GM20431 (cell line): ENCODE measurements around the gene FAM13B.
"Not testable (repeated sequence)": the region's sequence is repeated elsewhere in the genome, so short reads cannot be mapped to it uniquely, and the experiment has no call there.

ENCODE experiments used
- in situ Hi-C: fragments of 300-500 bp; cut with MseI, MboI; formaldehyde crosslinking; loops from one replicate; pipeline ENCODE4 v1.15.0; 2020; ENCODE audit warnings: low sequenced_read_pairs; ENCODE audit not compliant: unreplicated experiment

FAM13B gene

DNA sequence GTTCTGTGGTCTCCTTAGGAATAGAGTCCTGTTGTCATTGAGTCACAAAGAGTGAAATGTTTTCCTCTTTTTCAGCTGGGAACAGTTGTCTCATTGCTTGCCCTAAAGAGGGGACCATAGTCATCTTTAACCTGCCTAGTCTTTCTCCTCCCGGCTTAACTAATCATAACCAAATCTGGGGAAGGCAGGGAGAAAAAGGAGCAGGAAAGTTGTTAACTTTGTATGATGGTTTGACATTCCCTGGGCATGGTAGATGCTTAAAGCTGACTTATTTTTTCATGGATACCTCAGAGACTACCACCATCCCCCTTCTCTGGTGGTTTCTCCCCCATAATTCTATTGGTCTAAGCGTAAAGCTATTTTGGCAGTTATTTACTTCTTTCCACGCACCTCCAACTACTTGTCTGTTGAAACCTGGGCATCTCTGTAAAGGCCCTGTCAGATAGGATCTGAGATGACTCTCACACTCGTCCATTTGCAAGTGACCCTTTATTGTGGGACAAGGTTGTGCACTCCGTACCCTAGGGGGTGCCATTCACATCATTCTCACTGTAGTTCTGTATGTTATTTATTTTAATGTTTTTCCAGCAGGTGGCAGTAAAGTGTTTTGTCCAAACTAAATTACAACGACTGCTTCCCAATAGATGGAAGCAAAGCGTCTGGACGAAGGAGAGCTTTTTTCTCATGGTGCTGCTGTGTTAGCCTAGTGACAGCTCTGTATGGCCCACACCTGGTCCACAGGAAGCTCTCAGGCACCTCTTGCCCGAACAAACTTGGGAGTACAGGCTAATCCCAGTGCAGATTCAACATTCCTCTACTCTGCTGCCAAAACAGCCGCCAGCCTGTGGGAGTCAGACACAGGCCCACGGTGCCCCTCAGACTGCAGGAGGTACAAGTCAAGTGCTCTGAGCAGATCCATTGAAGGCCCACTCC, 3.0 kb upstream of the FAM13B start:
- in situ Hi-C loops: no loop called here

DNA sequence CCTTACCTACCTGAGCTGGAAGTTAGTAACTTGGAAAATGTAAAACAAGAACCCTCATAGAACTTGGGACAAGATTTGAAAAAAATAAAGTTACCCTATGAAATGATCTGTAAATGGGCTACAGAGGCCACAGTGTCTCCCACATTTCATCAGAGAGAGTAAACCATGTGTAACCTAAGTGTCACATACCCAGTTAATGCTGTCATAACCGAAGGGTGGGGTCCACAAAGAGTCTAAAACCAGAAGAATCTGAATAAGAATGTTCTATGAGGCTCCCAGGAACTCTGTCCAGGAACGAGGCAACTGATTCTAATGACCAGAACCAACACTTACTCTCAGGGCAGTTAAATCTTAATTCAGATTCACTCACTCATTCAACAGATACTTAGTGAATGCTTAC, 1.0 kb upstream of the FAM13B start:
- in situ Hi-C loops: no loop called here

DNA sequence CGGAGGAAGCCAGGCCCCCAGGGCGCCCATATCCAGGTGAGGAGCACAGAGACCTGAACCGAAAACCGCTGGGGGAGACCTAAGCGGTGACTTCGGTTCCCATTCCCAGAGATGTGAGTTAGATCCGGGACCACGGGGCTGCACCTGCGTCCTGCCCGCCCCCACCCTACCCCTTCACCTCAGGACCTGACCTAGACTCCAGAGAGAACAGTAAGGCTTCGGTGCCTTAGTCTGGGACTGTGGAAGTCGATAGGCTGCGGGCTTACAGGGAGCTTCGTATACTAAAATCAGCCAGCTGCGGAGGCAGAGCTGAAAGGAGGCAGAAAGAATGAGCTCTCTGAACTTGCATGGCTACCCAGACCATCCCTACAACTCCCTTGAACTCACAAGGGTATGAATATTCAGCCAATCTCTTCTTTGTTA, 518 bp upstream of the FAM13B start:
- in situ Hi-C loops: no loop called here

DNA sequence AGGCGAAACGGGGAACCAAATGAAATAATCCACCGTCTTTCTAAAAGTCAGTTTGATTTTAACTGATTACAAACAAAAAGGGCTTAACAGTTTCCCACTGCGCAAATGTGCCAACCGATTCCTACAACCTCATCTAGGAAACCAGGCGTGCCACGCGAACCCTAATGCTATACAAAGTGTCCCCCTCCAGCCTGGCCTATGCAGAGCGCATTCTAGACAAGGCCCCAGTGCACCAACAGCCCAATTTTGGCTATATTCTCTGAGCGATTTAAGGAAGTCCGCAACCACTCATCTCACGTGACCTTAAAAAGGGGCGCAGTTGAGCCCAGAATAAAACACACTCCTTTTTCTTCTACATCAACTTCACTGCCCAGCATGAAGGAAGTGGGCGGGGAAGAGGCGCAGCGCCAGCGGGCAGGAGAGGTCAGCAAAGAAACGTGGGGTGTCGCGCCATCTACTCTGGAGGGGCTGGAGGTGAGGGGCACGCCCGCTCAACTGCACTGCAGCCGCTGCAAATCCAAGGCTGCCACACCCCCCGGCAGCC, 779 bp downstream of the FAM13B start:
- in situ Hi-C loops: no loop called here

DNA sequence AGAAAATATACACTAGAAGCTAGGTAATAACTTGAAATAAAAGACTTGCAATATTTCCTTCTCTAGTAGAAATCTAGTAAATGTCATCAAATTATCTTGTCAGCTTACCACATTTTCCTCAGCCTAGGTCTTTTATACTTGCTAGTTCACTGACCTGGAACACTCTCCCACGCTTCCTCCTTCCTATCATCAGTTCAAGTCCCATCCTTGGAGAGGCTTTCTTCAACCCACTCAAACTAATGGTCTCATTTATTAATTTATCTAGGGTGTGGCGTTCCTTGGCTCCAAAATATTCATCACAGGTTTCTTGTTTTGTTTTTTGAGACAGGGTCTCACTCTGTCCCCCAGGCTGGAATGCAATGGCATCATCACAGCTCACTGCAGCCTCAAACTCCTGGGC, 2.9 kb downstream of the FAM13B start:
- in situ Hi-C loops: no loop called here

DNA sequence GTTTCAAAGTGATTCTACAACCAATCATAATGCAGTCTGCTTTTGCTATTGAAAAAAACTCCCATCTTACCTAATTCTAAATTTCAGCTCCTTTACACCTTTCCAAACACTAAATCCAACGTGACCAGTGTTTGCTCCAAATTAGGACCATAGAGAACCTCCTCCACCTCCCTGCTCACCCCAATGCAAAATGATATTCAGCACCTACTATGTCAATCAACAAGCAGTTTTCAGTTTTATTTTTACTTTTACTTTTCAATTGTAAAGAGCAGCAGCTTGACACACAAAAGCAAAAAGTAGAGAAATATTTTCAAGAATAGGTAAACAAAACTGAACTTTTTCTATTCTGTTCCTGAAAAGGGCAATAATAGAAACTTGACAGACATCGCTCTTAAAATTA, 3.4 kb downstream of the FAM13B start:
- in situ Hi-C loops: no loop called here

DNA sequence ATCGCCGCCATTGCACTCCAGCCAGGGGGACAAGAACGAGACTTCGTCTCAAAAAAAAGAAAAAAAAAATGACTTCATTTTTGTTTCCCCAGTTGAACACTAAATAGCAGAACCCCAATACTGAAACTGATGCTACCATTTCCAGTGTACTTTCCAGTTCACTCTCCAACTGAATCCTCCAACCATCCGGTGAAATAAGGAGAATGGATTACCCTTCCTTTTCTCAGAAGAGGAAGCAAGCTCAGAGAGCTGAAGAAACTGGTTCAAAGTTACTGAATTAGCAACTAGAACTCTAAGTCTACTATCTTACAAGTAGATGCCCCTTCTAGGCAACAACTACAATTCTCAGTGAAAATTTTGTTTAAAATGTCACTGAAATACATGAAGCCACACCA, 3.9 kb downstream of the FAM13B start:
- in situ Hi-C loops: no loop called here

DNA sequence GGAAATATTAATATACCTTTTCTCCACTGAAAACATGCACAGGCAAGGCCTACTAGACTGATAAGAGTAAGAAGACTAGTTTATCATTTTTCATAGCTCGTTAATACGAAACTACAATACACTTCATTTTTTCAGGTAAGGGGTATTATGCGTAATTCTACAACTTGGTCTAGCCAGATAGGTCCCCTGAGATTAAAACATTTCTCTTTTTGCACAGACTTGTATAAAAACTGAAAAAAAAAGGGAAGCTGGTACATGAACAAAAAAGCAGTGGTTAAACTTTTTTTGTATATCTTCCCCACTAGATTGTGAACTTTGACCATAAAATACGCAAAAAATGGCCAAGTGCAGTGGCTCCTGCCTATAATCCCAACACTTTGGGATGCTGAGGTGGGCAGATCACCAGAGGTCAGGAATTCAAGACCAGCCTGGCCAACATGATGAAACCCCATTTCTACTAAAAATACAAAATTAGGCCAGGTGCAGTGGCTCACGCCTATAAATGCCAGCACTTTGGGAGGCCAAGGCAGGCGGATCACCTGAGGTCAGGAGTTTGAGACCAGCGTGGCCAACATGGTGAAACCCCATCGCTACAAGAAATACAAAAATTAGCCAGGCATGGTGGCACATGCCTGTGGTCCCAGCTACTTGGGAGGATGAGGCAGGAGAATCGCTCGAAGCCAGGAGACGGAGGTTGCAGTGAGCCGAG, 4.5 kb downstream of the FAM13B start:
- in situ Hi-C loops: not testable (repeated sequence)

DNA sequence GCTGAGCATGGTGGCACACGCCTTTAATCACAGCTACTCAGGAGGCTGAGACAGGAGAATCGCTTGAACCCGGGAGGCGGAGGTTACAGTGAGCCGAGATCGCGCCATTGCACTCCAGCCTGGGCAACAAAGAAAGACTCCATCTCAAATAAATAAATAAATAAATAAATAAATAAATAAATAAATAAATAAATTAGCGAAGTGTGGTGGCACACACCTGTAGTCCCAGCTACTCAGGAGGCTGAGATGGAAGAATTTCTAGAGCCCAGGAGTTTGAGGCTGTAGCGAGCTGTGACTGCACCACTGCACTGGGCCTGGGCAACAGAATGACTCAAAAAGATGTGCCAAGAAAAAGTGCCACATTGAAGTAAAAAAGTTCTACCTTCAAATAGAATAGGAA, 6.1 kb downstream of the FAM13B start:
- in situ Hi-C loops: not testable (repeated sequence)

DNA sequence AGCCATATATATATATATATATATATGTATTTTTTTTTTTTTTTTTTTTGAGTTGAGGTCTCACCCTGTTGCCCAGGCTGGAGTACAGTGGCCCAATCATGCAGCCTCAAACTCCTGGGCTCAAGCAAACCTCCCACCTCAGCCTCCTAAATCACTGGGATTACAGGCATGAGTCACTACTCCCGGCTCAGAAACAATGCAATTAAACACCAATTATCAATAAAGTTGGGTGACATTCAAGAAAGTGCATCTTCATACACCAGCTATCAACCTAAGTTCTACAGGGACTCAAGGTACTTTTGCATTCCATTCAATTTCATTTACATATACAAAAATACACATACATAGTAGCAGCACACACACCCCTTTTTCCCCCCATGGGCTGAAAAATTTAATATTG, 7.6 kb downstream of the FAM13B start:
- in situ Hi-C loops: no loop called here

DNA sequence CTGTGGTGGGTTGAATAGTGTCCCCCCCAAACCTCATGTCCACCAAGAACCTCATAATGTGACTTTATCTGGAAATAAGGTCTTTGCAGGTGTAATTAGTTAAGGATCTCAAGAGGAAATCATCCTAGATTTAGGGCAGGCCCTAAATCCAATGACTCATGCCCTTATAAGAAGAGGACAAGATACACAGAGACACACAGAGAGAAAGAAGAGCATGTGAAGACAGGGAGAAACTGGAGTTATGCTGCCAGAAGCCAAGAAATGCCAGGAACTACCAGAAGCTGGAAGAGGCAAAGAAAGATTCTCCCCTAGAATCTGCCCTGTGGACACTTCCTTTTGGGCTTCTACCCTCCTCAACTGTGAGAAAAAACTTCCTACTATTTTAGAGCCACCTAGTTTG, 8.8 kb downstream of the FAM13B start:
- in situ Hi-C loops: no loop called here

DNA sequence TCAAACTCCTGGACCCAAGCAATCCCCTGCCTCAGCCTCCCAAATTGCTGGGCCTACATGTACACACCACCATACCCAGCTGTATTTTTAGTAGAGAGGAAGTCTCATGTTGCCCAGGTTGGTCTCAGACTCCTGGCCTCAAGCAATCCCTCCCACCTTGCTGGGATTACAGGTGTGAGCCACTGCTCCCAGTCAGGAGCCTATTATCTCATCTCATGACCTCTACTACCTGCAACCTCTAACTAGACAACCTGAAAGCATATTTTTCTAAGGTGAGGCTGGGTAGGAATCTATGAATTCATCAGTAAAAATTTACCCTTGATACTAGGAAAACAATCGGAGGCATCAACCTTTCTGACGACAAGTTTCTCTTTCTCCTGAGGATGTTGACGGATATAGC, 10.0 kb downstream of the FAM13B start:
- in situ Hi-C loops: no loop called here

DNA sequence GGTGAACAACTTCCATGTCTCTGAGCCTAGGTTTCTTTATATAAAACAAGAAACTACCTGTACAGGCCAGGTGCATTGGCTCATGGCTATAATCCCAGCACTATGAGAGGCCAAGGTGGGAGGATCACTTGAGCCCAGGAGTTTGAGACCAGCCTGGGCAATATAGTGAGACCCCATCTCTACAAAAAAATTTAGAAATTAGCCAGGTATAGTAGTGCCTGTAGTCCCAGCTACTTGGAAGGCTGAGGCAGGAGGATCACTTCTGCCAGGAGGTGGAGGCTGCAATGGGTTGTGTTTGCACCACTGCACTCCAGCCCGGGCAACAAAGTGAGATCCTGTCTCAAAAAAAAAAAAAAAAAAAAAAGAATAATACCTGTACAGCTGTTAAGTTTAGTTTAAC, 11.1 kb downstream of the FAM13B start:
- in situ Hi-C loops: no loop called here

DNA sequence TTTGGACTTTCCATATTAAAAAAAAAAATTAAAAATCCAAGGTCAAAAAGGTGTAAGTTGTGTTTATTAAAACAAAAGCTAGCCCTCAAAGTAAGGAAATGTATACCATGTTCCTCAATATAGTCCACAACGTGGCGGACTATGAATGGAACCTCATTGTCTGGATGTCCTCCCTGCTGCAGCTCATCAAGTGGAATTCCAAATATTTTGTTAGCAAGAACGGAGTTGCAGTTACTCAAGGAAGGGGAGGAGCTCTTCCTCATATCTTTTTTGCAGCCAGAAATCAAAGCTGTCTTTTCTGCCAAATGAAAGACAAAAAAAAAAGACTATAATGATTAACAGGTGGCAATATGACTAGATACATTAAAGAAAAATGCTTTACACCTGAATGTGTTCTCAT, 14.0 kb downstream of the FAM13B start:
- in situ Hi-C loops: no loop called here

DNA sequence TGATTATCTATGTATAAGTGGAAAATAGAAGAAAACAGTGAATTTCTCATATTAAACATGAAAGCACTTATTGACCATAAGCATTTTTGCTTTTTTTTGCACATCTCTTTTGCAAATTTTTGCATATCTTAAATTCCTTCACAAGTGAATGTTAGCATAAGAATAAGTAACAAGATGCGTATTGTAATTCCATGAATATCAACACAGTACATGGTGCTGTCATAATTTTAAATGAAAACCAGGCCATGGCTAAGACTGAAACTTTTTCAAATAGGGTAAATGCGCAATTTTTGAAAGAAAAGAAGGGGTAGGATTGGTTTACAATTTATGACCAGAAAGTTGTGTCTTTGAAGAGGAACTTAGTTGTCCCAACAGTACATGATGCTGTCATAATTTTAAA, 17.0 kb downstream of the FAM13B start:
- in situ Hi-C loops: no loop called here

DNA sequence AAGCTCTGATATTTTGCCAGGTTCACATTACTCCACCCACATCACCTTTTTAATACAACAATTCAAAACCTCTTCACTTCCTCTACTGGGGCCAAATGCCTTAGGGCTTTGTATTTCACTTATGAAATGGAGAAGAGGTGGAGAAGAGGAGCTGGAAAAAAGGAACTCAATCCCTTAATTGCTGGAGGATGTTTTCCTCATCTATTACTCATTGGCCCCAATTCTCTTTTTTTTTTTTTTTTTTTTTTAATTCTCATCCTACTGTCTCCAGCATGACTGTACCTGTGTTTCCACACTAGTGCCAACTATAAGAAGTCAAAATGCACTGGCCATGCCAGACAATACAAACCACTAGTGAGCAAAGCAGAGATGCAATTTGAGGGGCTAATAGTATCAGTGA, 20.9 kb downstream of the FAM13B start:
- in situ Hi-C loops: no loop called here

DNA sequence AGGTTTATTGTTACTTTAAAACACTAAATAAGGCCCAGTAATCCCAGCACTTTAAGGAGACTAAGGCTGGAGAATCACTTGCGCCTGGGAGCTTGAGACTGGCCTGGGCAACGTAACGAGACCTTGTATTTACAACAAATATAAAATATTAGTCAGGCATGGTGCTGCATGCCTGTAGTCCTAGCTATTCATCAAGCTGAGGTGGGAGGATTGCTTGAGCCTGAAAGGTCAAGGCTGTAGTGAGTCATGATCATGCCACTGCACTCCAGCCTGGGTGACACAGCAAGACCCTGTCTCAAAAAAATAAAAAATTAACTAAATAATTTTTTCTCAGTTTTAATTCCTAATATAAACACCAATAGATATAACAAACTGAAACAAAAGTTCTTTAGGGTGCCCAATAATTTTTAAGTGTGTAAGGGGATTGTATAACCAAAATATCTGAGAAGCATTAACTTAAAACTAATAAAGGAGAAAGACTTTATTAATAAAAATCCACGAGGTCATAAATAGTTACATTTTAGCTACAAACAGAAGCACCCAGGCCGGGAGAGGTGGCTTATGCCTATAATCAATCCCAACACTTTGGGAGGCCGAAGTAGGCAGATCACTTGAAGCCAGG, 32.7 kb downstream of the FAM13B start:
- in situ Hi-C loops: no loop called here

DNA sequence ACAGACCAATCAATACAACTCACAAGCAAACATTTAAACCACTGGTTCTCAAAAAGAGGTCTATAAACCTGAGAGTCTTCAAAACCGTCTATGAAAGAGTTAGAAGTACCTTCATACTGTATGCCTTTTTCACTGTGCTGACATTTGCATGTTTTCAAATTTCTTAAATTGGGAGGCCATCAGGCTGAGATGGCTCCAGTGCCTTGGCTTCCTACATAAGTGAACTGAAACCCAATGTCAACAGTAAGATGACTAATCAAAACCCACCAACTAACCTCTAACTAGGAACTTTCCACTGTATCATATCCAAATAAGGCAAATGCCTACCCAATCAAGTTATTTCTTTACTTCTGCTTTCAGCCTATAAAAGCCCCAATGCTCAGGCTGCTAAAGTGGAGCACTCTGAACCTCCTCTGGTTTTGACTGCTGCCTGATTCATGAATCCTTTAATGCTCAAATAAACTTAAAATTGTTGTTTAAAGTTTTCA, 35.1 kb downstream of the FAM13B start:
- in situ Hi-C loops: no loop called here

DNA sequence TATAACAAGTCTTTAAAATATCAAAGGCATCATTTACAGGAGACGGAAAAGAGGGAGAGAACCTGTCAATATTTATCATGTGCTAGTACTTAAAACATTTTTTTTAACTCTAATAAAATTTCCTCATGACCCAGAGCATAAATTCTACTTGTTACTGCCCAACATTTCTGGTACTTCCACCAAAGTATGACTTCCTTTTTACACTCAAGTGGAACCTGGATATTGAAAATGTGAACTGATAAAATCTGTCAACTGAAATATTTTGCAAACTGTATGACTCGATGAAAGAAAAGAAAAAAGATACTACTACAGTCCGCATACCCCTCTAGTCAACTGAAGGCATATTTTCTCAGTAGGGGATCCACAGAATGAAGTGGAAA, 37.1 kb downstream of the FAM13B start:
- in situ Hi-C loops: no loop called here

DNA sequence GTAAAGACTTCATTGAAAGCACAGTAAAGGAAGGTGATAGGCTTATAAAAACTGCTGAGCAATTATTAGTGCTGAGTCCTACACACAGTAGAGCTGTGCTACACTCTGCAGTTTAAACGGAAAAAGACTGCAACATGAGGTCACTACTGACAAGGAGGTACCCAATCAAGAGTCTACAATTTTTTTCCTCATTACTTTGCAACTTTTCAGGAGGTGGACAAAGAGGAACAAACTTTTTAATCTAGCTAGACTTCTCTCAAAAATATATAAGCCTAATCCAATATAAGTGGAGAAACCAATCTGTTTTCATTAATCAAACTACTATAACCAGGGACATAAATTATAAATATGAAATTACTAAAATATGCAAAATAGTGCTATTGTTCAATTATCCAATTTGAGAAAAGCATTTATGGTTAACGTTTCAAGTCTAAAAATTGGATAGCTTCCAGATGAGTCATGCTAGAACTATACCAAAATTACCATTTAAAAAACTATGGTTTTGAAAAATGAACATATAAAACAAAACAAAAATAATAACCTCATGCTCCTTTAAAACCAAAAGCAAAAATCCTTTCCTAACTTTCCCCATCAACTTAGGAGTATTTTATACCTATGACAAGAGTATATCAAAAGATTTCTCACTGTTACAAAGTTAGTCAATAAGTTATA, 37.7 kb downstream of the FAM13B start:
- in situ Hi-C loops: no loop called here
